IMR-90 (cell line): ENCODE results near the gene TANGO2. TPM values are rescaled to one million over a fixed set of nuclear protein-coding genes. Genes with fewer than 3 reads are reported as not detected.

ENCODE experiments used
- ATAC-seq: fragments of 200-7000 bp; cut with Tn5 transposase; 2 replicates; pipeline ENCODE4 v1.9.1; 2020; ENCODE audit warnings: low read depth, mild to moderate bottlenecking, moderate library complexity
- BruUV-seq: library from RNA; stranded (reverse); fragments of 400-500 nt; replicated peaks from 2 replicates; lab custom pipeline; 2021; lab: Mats Ljungman, UMichigan
- CTCF ChIA-PET: fragments of 300-600 bp; formaldehyde crosslinking; extraction: SDS; loops from one replicate; lab custom pipeline; 2021; ENCODE audit warnings: antibody characterized with exemption; lab: Yijun Ruan, JAX
- POLR2A ChIA-PET: fragments of 300-600 bp; sonication (Branson Sonifier 250); formaldehyde crosslinking; loops from one replicate; lab custom pipeline; 2022; ENCODE audit warnings: antibody characterized with exemption; ENCODE audit not compliant: unreplicated experiment; lab: Charles Lee
- DNase-seq: peaks from one replicate; pipeline ENCODE4 v3.0.0; 2013
- H2AFZ ChIP-seq: replicated peaks from 2 replicates; pipeline ENCODE3; 2013; ENCODE audit warnings: low read length, mild to moderate bottlenecking; ENCODE audit not compliant: poor library complexity
- H2AK5ac ChIP-seq: 2 replicates; pipeline ENCODE4 v1.6.1; 2013; ENCODE audit warnings: low read depth, low read length, inconsistent platforms
- H2AK9ac ChIP-seq: replicated peaks from 2 replicates; pipeline ENCODE3; 2013; ENCODE audit warnings: mild to moderate bottlenecking, low read depth, low read length, moderate library complexity; ENCODE audit not compliant: poor library complexity
- H2BK120ac ChIP-seq: 2 replicates; pipeline ENCODE4 v1.6.1; 2013; ENCODE audit warnings: low read depth, low read length, inconsistent platforms
- H2BK15ac ChIP-seq: 3 replicates; pipeline ENCODE4 v1.6.1; 2013; ENCODE audit warnings: low read depth, low read length, inconsistent platforms
- H2BK20ac ChIP-seq: 2 replicates; pipeline ENCODE4 v1.6.1; 2013; ENCODE audit warnings: low read depth, mild to moderate bottlenecking, inconsistent platforms, low read length, moderate library complexity
- H2BK5ac ChIP-seq: 2 replicates; pipeline ENCODE4 v1.6.1; 2013; ENCODE audit warnings: mild to moderate bottlenecking, low read depth, low read length, inconsistent platforms; ENCODE audit not compliant: poor library complexity, severe bottlenecking
- H3K14ac ChIP-seq: replicated peaks from 2 replicates; pipeline ENCODE4 v1.6.1; 2013; ENCODE audit warnings: low read depth, low read length, inconsistent platforms
- H3K18ac ChIP-seq: 2 replicates; pipeline ENCODE4 v1.6.1; 2013; ENCODE audit warnings: low read depth, low read length, control low read depth
- H3K23ac ChIP-seq: 2 replicates; pipeline ENCODE4 v1.6.1; 2013; ENCODE audit warnings: low read depth, low read length, inconsistent platforms
- H3K27ac ChIP-seq: 2 replicates; pipeline ENCODE4 v1.5.1; 2013; ENCODE audit warnings: mild to moderate bottlenecking, control low read depth, low read length; ENCODE audit not compliant: insufficient read depth
- H3K27me3 ChIP-seq: 2 replicates; pipeline ENCODE4 v1.6.1; 2013; ENCODE audit warnings: low read length; ENCODE audit not compliant: control insufficient read depth, insufficient read depth
- H3K36me3 ChIP-seq: 2 replicates; pipeline ENCODE4 v1.6.1; 2013; ENCODE audit warnings: low read length, mixed read lengths; ENCODE audit not compliant: control insufficient read depth, insufficient read depth
- H3K4ac ChIP-seq: 2 replicates; pipeline ENCODE4 v1.6.1; 2013; ENCODE audit warnings: low read depth, low read length, inconsistent platforms
- H3K4me1 ChIP-seq: 2 replicates; pipeline ENCODE4 v1.6.1; 2013; ENCODE audit warnings: low read length, mixed read lengths; ENCODE audit not compliant: control insufficient read depth, insufficient read depth
- H3K4me2 ChIP-seq: 2 replicates; pipeline ENCODE4 v1.6.1; 2013; ENCODE audit warnings: low read depth, mild to moderate bottlenecking, control low read depth, low read length, moderate library complexity
- H3K4me3 ChIP-seq: 2 replicates; pipeline ENCODE4 v1.5.1; 2013; ENCODE audit warnings: low read depth, mild to moderate bottlenecking, control low read depth, low read length, moderate library complexity; ENCODE audit not compliant: insufficient read depth
- H3K56ac ChIP-seq: 2 replicates; pipeline ENCODE4 v1.6.1; 2013; ENCODE audit warnings: low read length, inconsistent platforms; ENCODE audit not compliant: insufficient read depth; ENCODE audit errors: extremely low read depth
- H3K79me1 ChIP-seq, 2 experiments: 2 replicates each; pipeline ENCODE4 v1.6.1; 2013; ENCODE audit warnings: low read length in 2 of 2, inconsistent platforms in 1 of 2, low read depth in 1 of 2
- H3K9ac ChIP-seq: 2 replicates; pipeline ENCODE4 v1.6.1; 2013; ENCODE audit warnings: low read depth, low read length, control low read depth
- H3K9me1 ChIP-seq: 2 replicates; pipeline ENCODE4 v1.6.1; 2013; ENCODE audit warnings: low read length, inconsistent platforms; ENCODE audit not compliant: insufficient read depth
- H3K9me3 ChIP-seq: 2 replicates; pipeline ENCODE4 v1.6.1; 2013; ENCODE audit warnings: low read length; ENCODE audit not compliant: control insufficient read depth, insufficient read depth
- H4K20me1 ChIP-seq: 2 replicates; pipeline ENCODE4 v1.6.1; 2013; ENCODE audit warnings: low read length, inconsistent platforms; ENCODE audit not compliant: insufficient read depth
- H4K5ac ChIP-seq: 2 replicates; pipeline ENCODE4 v1.6.1; 2013; ENCODE audit warnings: mild to moderate bottlenecking, low read depth, low read length, control low read depth
- H4K8ac ChIP-seq, 2 experiments: 2 replicates each; pipeline ENCODE4 v1.6.1; 2013; ENCODE audit warnings: low read depth in 2 of 2, low read length in 2 of 2, control low read depth in 1 of 2, inconsistent platforms in 1 of 2
- H4K91ac ChIP-seq: 2 replicates; pipeline ENCODE4 v1.6.1; 2013; ENCODE audit warnings: low read depth, low read length, inconsistent platforms; ENCODE audit not compliant: insufficient read depth
- CHD1 ChIP-seq: IDR thresholded peaks from 2 replicates; pipeline ENCODE4 v1.6.1; 2012; ENCODE audit warnings: low read depth, low read length, improper control_type of control experiment
- CTCF ChIP-seq: conservative IDR thresholded peaks from 2 replicates; pipeline ENCODE4 v1.5.1; 2012; ENCODE audit warnings: mild to moderate bottlenecking, low read depth, low read length, improper control_type of control experiment
- MAFK ChIP-seq: IDR thresholded peaks from 2 replicates; pipeline ENCODE4 v1.6.1; 2012; ENCODE audit warnings: low read depth, low read length, improper control_type of control experiment
- NFE2L2 ChIP-seq: fragments of 150-350 bp; IDR thresholded peaks from 2 replicates; pipeline ENCODE4 v1.6.1; 2016; ENCODE audit warnings: low read depth, mild to moderate bottlenecking, low read length
- POLR2A ChIP-seq: IDR thresholded peaks from 2 replicates; pipeline ENCODE4 v1.6.1; 2012; ENCODE audit warnings: mild to moderate bottlenecking, low read depth, low read length
- RCOR1 ChIP-seq: IDR thresholded peaks from 2 replicates; pipeline ENCODE4 v1.6.1; 2012; ENCODE audit warnings: mild to moderate bottlenecking, low read length, improper control_type of control experiment; ENCODE audit not compliant: insufficient replicate concordance
- SMC3 ChIP-seq: fragments of 150-350 bp; IDR thresholded peaks from 2 replicates; pipeline ENCODE4 v1.6.1; 2016; ENCODE audit warnings: low read depth, mild to moderate bottlenecking, antibody characterized with exemption, low read length, moderate library complexity
- USF2 ChIP-seq: fragments of 150-350 bp; IDR thresholded peaks from 2 replicates; pipeline ENCODE4 v1.6.1; 2017; ENCODE audit warnings: mild to moderate bottlenecking, antibody characterized with exemption, low read length, low read depth
- WGBS, 2 experiments: methylation state at CpG; one replicate each; pipeline versions ENCODE4 v1.1.5 to v1.1.7; 2013; ENCODE audit warnings: missing lambda C conversion rate in 2 of 2; ENCODE audit not compliant: insufficient read length in 1 of 2; ENCODE audit errors: extremely low coverage in 2 of 2; 5-methylcytosine and 5-hydroxymethylcytosine counted together
- dilution Hi-C: fragments of 300-500 bp; cut with HindIII; formaldehyde crosslinking; loops from one replicate; pipeline ENCODE4 v1.14.3; 2018; ENCODE audit warnings: low sequenced_read_pairs; ENCODE audit not compliant: unreplicated experiment
- in situ Hi-C: fragments of 300-500 bp; cut with MboI; formaldehyde crosslinking; loops from 3 replicates; pipeline ENCODE4 v1.14.3; 2019; ENCODE audit warnings: low sequenced_read_pairs, inconsistent platforms, mixed read lengths
- intact Hi-C: fragments of 100-400 bp; cut with micrococcal nuclease; formaldehyde crosslinking; loops from 2 replicates; pipeline ENCODE4 v1.10.0; 2022
- polyA plus RNA-seq, 3 experiments: library from polyadenylated mRNA; depleted of rRNA; stranded (reverse); fragments of >200 nt; gene quantifications; 2 replicates each; pipeline ENCODE4 v1.2.3, GENCODE V29; 2012; ENCODE audit warnings: low replicate concordance in 1 of 3
- total RNA-seq: library from RNA; depleted of rRNA; stranded (reverse); fragments of >200 nt; gene quantifications from 2 replicates; pipeline ENCODE4 v1.2.3, GENCODE V29; 2012

Gene TANGO2
- total and polyA plus RNA-seq, 2 of the 4 experiments (the other 2 are of a cell fraction): 45.1 to 75.1 TPM

- Histone ChIP-seq H3K23ac (no peak overlapping the region), H3K27me3 (no peaks in the 10 kb centered on the region), H3K9me3 (no peaks in the 10 kb centered on the region), H2AK9ac (no peak overlapping the region), H4K91ac (no peak overlapping the region), H3K4me2 (no peak overlapping the region), H3K9me1 (peaks cover 15% of the 10 kb centered on the region; the same call in 1 of the 2 replicates), H3K18ac (no peak overlapping the region), H3K56ac (no peak overlapping the region), H2AFZ (peak overlapping the region; percentile 19), H2AK5ac (no peak overlapping the region), H2BK20ac (no peak overlapping the region), H3K14ac (no peak overlapping the region), H4K5ac (no peak overlapping the region), H3K4me3 (no peak overlapping the region), H4K8ac (no peak overlapping the region), H2BK5ac (no peak overlapping the region), H2BK15ac (no peak overlapping the region), H3K9ac (no peak overlapping the region), H4K20me1 (peaks cover 44% of the 10 kb centered on the region), H3K79me1 (peaks cover 10 to 52% of the 10 kb centered on the region in 2 experiments), H3K4ac (no peak overlapping the region), H3K27ac (no peak overlapping the region), H3K4me1 (peaks cover 3% of the 10 kb centered on the region; the same call in 1 of the 2 replicates), H2BK120ac (no peak overlapping the region), H3K36me3 (peaks cover 41% of the 10 kb centered on the region)
- no TSS peak for BruUV-seq
- DNase-seq: no peak
- intact Hi-C loops: no loop called here
- no peak for ATAC-seq
- in situ Hi-C loops: no loop called here
- 90% methylated on average over 2 of the region's 10 CpGs; no CpG with 5 or more reads in 1 of the 2 experiments for WGBS, 2 experiments
- dilution Hi-C loops: no loop called here
- ChIA-PET CTCF (no interaction called here), POLR2A (no interaction called here)
- TF ChIP-seq MAFK: no peak
- TF ChIP-seq RCOR1: no peak
- no peak for TF ChIP-seq NFE2L2
- no peak for TF ChIP-seq POLR2A
- no peak for TF ChIP-seq SMC3
- TF ChIP-seq CHD1: no peak
- TF ChIP-seq USF2: no peak
- TF ChIP-seq CTCF: no peak
Observed at GRCh38 chr22:20036084-20036482, 15.2 kb downstream of the TANGO2 start.
